ENCODE data around the gene ZWILCH. TPM values are rescaled to one million over a fixed set of nuclear protein-coding genes. Genes with fewer than 3 reads are reported as not detected.

The ZWILCH gene
- total RNA-seq, 4 donors from 2014 or later: 2.9 to 6.0 (median 4.5) TPM

DNA sequence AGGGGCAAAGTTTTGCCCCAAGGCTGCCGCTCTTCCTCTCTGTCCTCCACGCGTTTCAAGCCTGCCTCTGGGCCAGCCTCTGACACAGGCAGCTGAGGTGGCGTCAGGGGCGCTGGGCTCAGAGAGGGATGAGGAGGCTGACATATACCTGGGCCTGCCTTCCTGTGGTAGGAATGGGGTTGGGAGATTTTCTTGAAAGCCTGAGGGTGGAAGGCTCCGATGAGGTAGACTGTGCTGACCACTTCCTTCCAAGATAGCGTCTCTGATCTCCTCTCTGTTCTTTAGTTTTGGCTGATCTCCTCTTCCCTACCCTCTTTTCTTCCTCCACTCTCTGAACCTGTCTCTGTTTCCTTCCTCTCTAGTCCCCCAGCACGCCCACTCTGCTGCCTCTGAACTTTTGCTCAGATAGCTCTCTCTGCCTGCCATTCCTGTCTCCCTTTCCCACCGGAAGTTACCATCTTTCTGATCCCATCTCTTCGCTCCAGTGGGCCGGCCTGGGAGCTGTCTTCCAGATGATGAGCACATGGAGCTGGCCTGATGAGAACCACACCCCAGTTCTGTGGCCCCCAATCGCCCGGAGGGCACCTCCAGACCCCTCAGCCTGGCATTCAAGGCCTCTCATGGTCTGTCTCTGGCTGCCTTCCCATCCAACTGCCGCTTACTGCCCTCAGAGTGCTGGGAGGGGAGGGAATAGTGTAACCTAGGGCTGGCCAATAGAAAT lies 93.1 kb downstream of the ZWILCH start:
- no peak for TF ChIP-seq CTCF (IDR thresholded peaks at IDR 0.05; ENCODE audit: low read depth)

Small RNAs within 50 kb of the gene (small RNA-seq; reads per million reads assigned to genes)
- gene MIR4512 (not detected), gene RF01159 (not detected), gene SNORD16 (not detected), gene SNORD18A (not detected), gene SNORD18B (not detected), gene SNORD18C (not detected)

Other genes starting within 250 kb of the ZWILCH start
- 10 to 100 TPM; 49.5 to 64.5 (median 55.2) TPM for gene DIS3L, start 211.8 kb upstream of the ZWILCH start, total RNA-seq
- gene TIPIN, start 148.6 kb upstream of the ZWILCH start, total RNA-seq: 10 to 100 TPM in 1 of 4 donors, 1 to 10 TPM in 3; 2.2 to 11.6 (median 7.1) TPM
- gene MAP2K1, start 118.4 kb upstream of the ZWILCH start, total RNA-seq: 10 to 100 TPM; 57.6 to 70.7 (median 65.4) TPM
- 10 to 100 TPM; 19.8 to 29.7 (median 21.9) TPM for gene SNAPC5, start 7.6 kb upstream of the ZWILCH start, total RNA-seq
- 1,000 to 10,000 TPM; 2,362 to 3,294 (median 2,460) TPM for gene RPL4, start 471 bp upstream of the ZWILCH start, total RNA-seq
- not detected for gene LCTL, start 60.7 kb downstream of the ZWILCH start, total RNA-seq
- gene SMAD6, start 196.9 kb downstream of the ZWILCH start, total RNA-seq: 10 to 100 TPM in 3 of 4 donors, 1 to 10 TPM in 1; 9.2 to 68.8 (median 12.4) TPM